Peyer's patch (tissue), 4 donors: Measurements from ENCODE around the gene OPCML. TPM values are rescaled to one million over a fixed set of nuclear protein-coding genes. Genes with fewer than 3 reads are reported as not detected.

Experiments
- DNase-seq, 3 donors: peaks; one replicate each; pipeline ENCODE4 v3.0.0-alpha.2; 2017 to 2019
- H3K27ac ChIP-seq, 4 donors: fragments of 200-600 bp; sonication (generic); one replicate each; pipeline ENCODE4 v1.5.1; 2016 to 2019
- H3K27me3 ChIP-seq, 2 donors: fragments of 200-600 bp; sonication (generic); one replicate each; pipeline ENCODE4 v1.5.1; 2019
- H3K36me3 ChIP-seq, 3 donors: fragments of 200-600 bp; sonication (generic); one replicate each; pipeline ENCODE4 v1.5.1; 2016 to 2019
- H3K4me1 ChIP-seq, 4 donors: fragments of 200-600 bp; sonication (generic); one replicate each; pipeline ENCODE4 v1.5.1; 2016 to 2019
- H3K4me3 ChIP-seq, 4 donors: fragments of 200-600 bp; sonication (generic); 1 replicate in 3 of 4; 2 replicates in 1 of 4; pipeline ENCODE4 v1.5.1; 2016 to 2019; ENCODE audit warnings: mild to moderate bottlenecking in 1 of 4
- H3K9me3 ChIP-seq, 4 donors: fragments of 200-600 bp; sonication (generic); one replicate each; pipeline ENCODE4 v1.5.1; 2016 to 2019; ENCODE audit warnings: mild to moderate bottlenecking in 1 of 4
- CTCF ChIP-seq, 6 experiments: fragments of 450-650 bp in 4 of 6; fragments of 200-600 bp in 2 of 6; sonication (generic) in 1 of 6; IDR thresholded peaks; one replicate each; pipeline ENCODE4 v1.5.1; 2017 to 2019; ENCODE audit warnings: antibody characterized with exemption in 6 of 6, mild to moderate bottlenecking in 3 of 6, moderate library complexity in 1 of 6
- POLR2A ChIP-seq, 2 donors: fragments of 450-650 bp; IDR thresholded peaks; one replicate each; pipeline ENCODE4 v1.5.1; 2017; ENCODE audit warnings: antibody characterized with exemption in 2 of 2, mild to moderate bottlenecking in 2 of 2, moderate library complexity in 2 of 2
- total RNA-seq, 4 donors: library from RNA; depleted of rRNA; stranded (reverse); fragments of >200 nt; gene quantifications; one replicate each; pipeline ENCODE4 v1.1.0, GENCODE V29; 2016

The OPCML gene
- total RNA-seq, 4 donors from 2014 or later = not detected

- Histone ChIP-seq H3K4me1 (no peaks in the 10 kb centered on the region), H3K27ac (no peak overlapping the region), H3K9me3 (no peaks in the 10 kb centered on the region), H3K36me3 (no peaks in the 10 kb centered on the region), H3K27me3 (no peaks in the 10 kb centered on the region), H3K4me3 (no peak overlapping the region)
- no peak for DNase-seq
- TF ChIP-seq CTCF (IDR thresholded peaks at IDR 0.05) = no peak
- no peak for TF ChIP-seq POLR2A (IDR thresholded peaks at IDR 0.05)
Measured at GRCh38 chr11:133492895-133493294, 39.4 kb downstream of the OPCML start.

- H3K4me1 ChIP-seq = no peaks in the 10 kb centered on the region
- no peak for TF ChIP-seq CTCF (IDR thresholded peaks at IDR 0.05)
- no peak for TF ChIP-seq POLR2A (IDR thresholded peaks at IDR 0.05)
- no peak for DNase-seq
- no peaks in the 10 kb centered on the region for H3K36me3 ChIP-seq
- no peak overlapping the region for H3K27ac ChIP-seq
- no peak overlapping the region for H3K4me3 ChIP-seq
- H3K9me3 ChIP-seq = no peaks in the 10 kb centered on the region
- no peaks in the 10 kb centered on the region for H3K27me3 ChIP-seq
Measured at GRCh38 chr11:133491680-133492383, 40.5 kb downstream of the OPCML start.

DNA sequence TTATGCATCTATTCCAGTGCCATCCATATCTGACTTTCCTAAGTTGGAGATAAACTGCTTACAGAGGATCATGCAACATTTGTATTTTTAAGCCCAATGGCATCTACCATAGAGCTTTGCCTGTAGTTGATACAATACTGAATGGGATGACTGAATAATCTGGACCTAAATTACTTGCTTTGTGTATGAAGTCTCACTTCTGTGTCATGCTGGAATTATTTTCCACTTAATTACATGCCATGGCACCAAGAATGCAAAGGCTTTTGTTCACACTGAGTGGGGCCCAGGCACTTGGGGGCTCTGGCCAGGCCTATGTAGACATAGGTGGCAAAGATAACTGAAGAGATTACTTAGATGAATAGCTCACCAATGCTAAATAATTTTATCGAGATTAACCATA is 51.6 kb downstream of the OPCML start:
- no peak for DNase-seq
- Histone ChIP-seq H3K4me1 (no peaks in the 10 kb centered on the region), H3K9me3 (no peaks in the 10 kb centered on the region), H3K36me3 (no peaks in the 10 kb centered on the region), H3K27me3 (no peaks in the 10 kb centered on the region), H3K4me3 (no peak overlapping the region), H3K27ac (no peak overlapping the region)
- TF ChIP-seq POLR2A (IDR thresholded peaks at IDR 0.05) = no peak
- no peak for TF ChIP-seq CTCF (IDR thresholded peaks at IDR 0.05)

GRCh38 chr11:133479209-133479608 is 53.1 kb downstream of the OPCML start:
- H3K27me3 ChIP-seq = no peaks in the 10 kb centered on the region
- H3K4me3 ChIP-seq = no peak overlapping the region
- no peaks in the 10 kb centered on the region for H3K4me1 ChIP-seq
- H3K9me3 ChIP-seq = no peaks in the 10 kb centered on the region
- TF ChIP-seq CTCF (IDR thresholded peaks at IDR 0.05) = no peak
- no peak for TF ChIP-seq POLR2A (IDR thresholded peaks at IDR 0.05)
- no peaks in the 10 kb centered on the region for H3K36me3 ChIP-seq
- DNase-seq = no peak
- no peak overlapping the region for H3K27ac ChIP-seq

GRCh38 chr11:133477251-133477625 is 55.1 kb downstream of the OPCML start:
- no peaks in the 10 kb centered on the region for H3K4me1 ChIP-seq
- no peak for TF ChIP-seq CTCF (IDR thresholded peaks at IDR 0.05)
- TF ChIP-seq POLR2A (IDR thresholded peaks at IDR 0.05) = no peak
- H3K9me3 ChIP-seq = no peaks in the 10 kb centered on the region
- H3K4me3 ChIP-seq = no peak overlapping the region
- H3K27me3 ChIP-seq = no peaks in the 10 kb centered on the region
- no peaks in the 10 kb centered on the region for H3K36me3 ChIP-seq
- no peak overlapping the region for H3K27ac ChIP-seq
- no peak for DNase-seq
